ENCODE data around the gene SKAP1.

DNA sequence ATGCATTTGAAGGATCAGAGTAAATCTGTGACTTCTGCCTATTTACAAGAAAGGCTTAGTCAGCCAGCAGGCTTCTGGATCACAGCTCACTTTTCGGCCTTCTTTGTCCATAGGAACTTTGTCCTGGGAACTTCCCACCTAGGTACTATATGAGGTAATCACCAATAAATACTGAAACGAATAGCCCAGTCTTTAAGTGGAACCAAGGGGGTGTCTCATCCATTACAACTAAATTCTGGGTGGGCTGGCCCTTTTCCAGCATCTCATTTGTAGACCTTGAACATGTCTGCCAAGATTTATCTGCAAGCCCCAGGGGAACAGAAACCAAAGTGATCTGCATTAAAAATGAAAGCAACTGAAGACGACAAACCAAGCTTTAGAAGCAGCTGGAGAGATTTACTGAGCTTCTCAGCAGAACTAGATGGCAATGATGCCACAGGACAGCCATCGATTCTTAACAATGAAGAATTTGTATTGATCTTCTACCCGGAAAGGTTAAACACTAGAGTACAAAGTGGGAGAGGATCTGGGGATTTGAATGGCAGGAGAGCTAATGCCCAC is 267.0 kb downstream of the SKAP1 start:
- TF ChIP-seq, protein P1, sequence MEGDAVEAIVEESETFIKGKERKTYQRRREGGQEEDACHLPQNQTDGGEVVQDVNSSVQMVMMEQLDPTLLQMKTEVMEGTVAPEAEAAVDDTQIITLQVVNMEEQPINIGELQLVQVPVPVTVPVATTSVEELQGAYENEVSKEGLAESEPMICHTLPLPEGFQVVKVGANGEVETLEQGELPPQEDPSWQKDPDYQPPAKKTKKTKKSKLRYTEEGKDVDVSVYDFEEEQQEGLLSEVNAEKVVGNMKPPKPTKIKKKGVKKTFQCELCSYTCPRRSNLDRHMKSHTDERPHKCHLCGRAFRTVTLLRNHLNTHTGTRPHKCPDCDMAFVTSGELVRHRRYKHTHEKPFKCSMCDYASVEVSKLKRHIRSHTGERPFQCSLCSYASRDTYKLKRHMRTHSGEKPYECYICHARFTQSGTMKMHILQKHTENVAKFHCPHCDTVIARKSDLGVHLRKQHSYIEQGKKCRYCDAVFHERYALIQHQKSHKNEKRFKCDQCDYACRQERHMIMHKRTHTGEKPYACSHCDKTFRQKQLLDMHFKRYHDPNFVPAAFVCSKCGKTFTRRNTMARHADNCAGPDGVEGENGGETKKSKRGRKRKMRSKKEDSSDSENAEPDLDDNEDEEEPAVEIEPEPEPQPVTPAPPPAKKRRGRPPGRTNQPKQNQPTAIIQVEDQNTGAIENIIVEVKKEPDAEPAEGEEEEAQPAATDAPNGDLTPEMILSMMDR (IDR thresholded peaks at IDR 0.05) = no peak
- TF ChIP-seq POLR2A (IDR thresholded peaks at IDR 0.05) (no peak), POLR2AphosphoS5 (IDR thresholded peaks at IDR 0.05) (no peak)

All from gastroesophageal sphincter (tissue), 3 donors.